Thoracic aorta (tissue), 2 donors: Measurements from ENCODE around the gene GABRG3. TPM values are rescaled to one million over a fixed set of nuclear protein-coding genes. Genes with fewer than 3 reads are reported as not detected.

Source experiments
- ATAC-seq: fragments of 150-250 bp; one replicate; pipeline ENCODE4 v1.8.0; 2017; ENCODE audit warnings: low read depth; ENCODE audit not compliant: insufficient number of reproducible peaks, low FRiP score
- DNase-seq: peaks from one replicate; pipeline ENCODE4 v3.0.0-alpha.2; 2020; ENCODE audit warnings: low spot score
- H3K27ac ChIP-seq, 2 donors: fragments of 200-600 bp; sonication (generic); 1 replicate in 1 of 2; 2 replicates in 1 of 2; pipeline ENCODE4 v1.5.1; 2016; ENCODE audit warnings: mild to moderate bottlenecking in 2 of 2, moderate library complexity in 2 of 2
- H3K27me3 ChIP-seq: fragments of 200-600 bp; sonication (generic); replicated peaks from 2 replicates; pipeline ENCODE4 v1.6.0; 2016; ENCODE audit warnings: mild to moderate bottlenecking; ENCODE audit not compliant: insufficient read depth
- H3K36me3 ChIP-seq: fragments of 200-600 bp; sonication (generic); one replicate; pipeline ENCODE4 v1.5.1; 2016
- H3K4me1 ChIP-seq, 2 donors: fragments of 200-600 bp; sonication (generic); 1 replicate in 1 of 2; 2 replicates in 1 of 2; pipeline versions ENCODE4 v1.5.1 to v1.6.0; 2016; ENCODE audit warnings: low read depth in 2 of 2, mild to moderate bottlenecking in 1 of 2; ENCODE audit not compliant: control insufficient read depth in 1 of 2
- H3K4me3 ChIP-seq: fragments of 200-600 bp; sonication (generic); 2 replicates; pipeline ENCODE4 v1.5.1; 2016; ENCODE audit warnings: mild to moderate bottlenecking
- H3K9me3 ChIP-seq: fragments of 200-600 bp; sonication (generic); 2 replicates; pipeline ENCODE4 v1.5.1; 2016
- CTCF ChIP-seq: fragments of 200-600 bp; sonication (generic); IDR thresholded peaks from one replicate; pipeline ENCODE4 v1.5.1; 2019; ENCODE audit warnings: antibody characterized with exemption
- total RNA-seq, 2 donors: library from RNA; depleted of rRNA; stranded (reverse); fragments of >200 nt; gene quantifications; one replicate each; pipeline versions ENCODE4 v1.1.0 to v1.2.3, GENCODE V29; 2016

The GABRG3 gene
- total RNA-seq, 2 donors from 2014 or later = not detected

- H3K9me3 ChIP-seq = no peaks in the 10 kb centered on the region
- H3K27ac ChIP-seq = no peak overlapping the region
- no peak for ATAC-seq
- H3K36me3 ChIP-seq = no peaks in the 10 kb centered on the region
- no peak overlapping the region for H3K4me3 ChIP-seq
- no peak for TF ChIP-seq CTCF
- no peaks in the 10 kb centered on the region for H3K4me1 ChIP-seq
- no peak for DNase-seq
- no peaks in the 10 kb centered on the region for H3K27me3 ChIP-seq
Measured at GRCh38 chr15:27089233-27089586, 118.2 kb downstream of the GABRG3 start.

- ATAC-seq (no peak), DNase-seq (no peak)
- Histone ChIP-seq H3K27me3 (no peaks in the 10 kb centered on the region), H3K27ac (no peak overlapping the region), H3K4me1 (no peaks in the 10 kb centered on the region), H3K4me3 (no peak overlapping the region), H3K36me3 (no peaks in the 10 kb centered on the region), H3K9me3 (no peaks in the 10 kb centered on the region)
- no peak for TF ChIP-seq CTCF
Measured at GRCh38 chr15:27089676-27090075, 118.7 kb downstream of the GABRG3 start.

GRCh38 chr15:27091270-27091940 is 120.4 kb downstream of the GABRG3 start:
- ATAC-seq (no peak), DNase-seq (no peak)
- no peak for TF ChIP-seq CTCF
- H3K4me1 ChIP-seq = no peaks in the 10 kb centered on the region
- no peak overlapping the region for H3K4me3 ChIP-seq
- no peaks in the 10 kb centered on the region for H3K36me3 ChIP-seq
- H3K27ac ChIP-seq = no peak overlapping the region
- no peaks in the 10 kb centered on the region for H3K27me3 ChIP-seq
- H3K9me3 ChIP-seq = no peaks in the 10 kb centered on the region

DNA sequence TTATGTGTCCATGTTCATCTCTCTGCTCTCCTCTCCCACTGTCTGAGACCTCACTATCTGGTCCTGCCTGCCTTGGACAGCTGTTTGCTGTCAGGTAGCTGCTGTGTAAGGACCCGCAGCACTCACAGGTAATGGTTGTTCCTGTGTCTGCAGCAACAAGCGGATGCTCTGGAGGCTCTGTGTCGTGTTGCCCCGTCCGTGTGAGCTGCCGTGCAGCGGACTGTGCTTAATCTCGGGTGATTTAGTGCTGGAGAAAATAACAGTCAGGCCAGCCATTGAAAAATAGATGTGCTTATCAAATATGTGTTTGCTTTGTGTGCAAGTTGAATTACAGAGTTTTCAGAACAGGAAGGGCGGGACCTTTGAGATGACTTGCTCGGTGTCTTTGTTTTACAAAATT is 121.4 kb downstream of the GABRG3 start:
- H3K4me3 ChIP-seq = no peak overlapping the region
- H3K27me3 ChIP-seq = no peaks in the 10 kb centered on the region
- H3K4me1 ChIP-seq = no peaks in the 10 kb centered on the region
- H3K9me3 ChIP-seq = no peaks in the 10 kb centered on the region
- DNase-seq (no peak), ATAC-seq (no peak)
- H3K36me3 ChIP-seq = no peaks in the 10 kb centered on the region
- no peak overlapping the region for H3K27ac ChIP-seq
- no peak for TF ChIP-seq CTCF

GRCh38 chr15:27094235-27094634 is 123.3 kb downstream of the GABRG3 start:
- Histone ChIP-seq H3K4me3 (no peak overlapping the region), H3K36me3 (no peaks in the 10 kb centered on the region), H3K9me3 (no peaks in the 10 kb centered on the region), H3K27me3 (no peaks in the 10 kb centered on the region), H3K27ac (no peak overlapping the region), H3K4me1 (no peaks in the 10 kb centered on the region)
- ATAC-seq (no peak), DNase-seq (no peak)
- no peak for TF ChIP-seq CTCF
